ENCODE results near the gene BTBD19. TPM values are rescaled to one million over a fixed set of nuclear protein-coding genes. Genes with fewer than 3 reads are reported as not detected.

Gene BTBD19
- total RNA-seq, 1 experiment from 2014 or later = 15.5 TPM

GRCh38 chr1:44855742-44856141, 47.4 kb downstream of the BTBD19 start:
- intact Hi-C loops (cut with micrococcal nuclease) = no loop called here
- Mint-ChIP-seq H3K9me3 (ENCODE audit: unreplicated experiment) (no peaks in the 10 kb centered on the region), H3K4me3 (ENCODE audit: unreplicated experiment) (no peak overlapping the region), H3K36me3 (ENCODE audit: insufficient read depth, unreplicated experiment) (peaks cover 32% of the 10 kb centered on the region), H3K27me3 (ENCODE audit: insufficient read depth, unreplicated experiment) (no peaks in the 10 kb centered on the region), H3K27ac (ENCODE audit: low read depth, unreplicated experiment) (peak overlapping the region; percentile 32), H3K4me1 (ENCODE audit: insufficient read depth, unreplicated experiment) (no peaks in the 10 kb centered on the region)
- TF ChIP-seq CTCF (IDR thresholded peaks at IDR 0.05; ENCODE audit: unreplicated experiment) = no peak
- ChIA-PET CTCF (interaction anchor here (0.5 to 0.7 kb wide), 2 partner anchors 24 to 56 kb away, joined by 3 to 4 read pairs; partner anchors contain the start of gene PLK3), POLR2A (interaction anchor here (0.6 kb wide), 1 partner anchor 15 kb away, joined by 3 read pairs; no protein-coding TSS in a partner anchor)
- BruUV-seq (replicated peaks) = no TSS peak
- peak; percentile 32 for DNase-seq (ENCODE audit: unreplicated experiment)

GRCh38 chr1:44857446-44857845, 49.1 kb downstream of the BTBD19 start:
- Mint-ChIP-seq H3K4me1 (ENCODE audit: insufficient read depth, unreplicated experiment) (no peaks in the 10 kb centered on the region), H3K27me3 (ENCODE audit: insufficient read depth, unreplicated experiment) (no peaks in the 10 kb centered on the region), H3K4me3 (ENCODE audit: unreplicated experiment) (no peak overlapping the region), H3K27ac (ENCODE audit: low read depth, unreplicated experiment) (no peak overlapping the region), H3K36me3 (ENCODE audit: insufficient read depth, unreplicated experiment) (peaks cover 29% of the 10 kb centered on the region), H3K9me3 (ENCODE audit: unreplicated experiment) (no peaks in the 10 kb centered on the region)
- DNase-seq (ENCODE audit: unreplicated experiment) = no peak
- intact Hi-C loops (cut with micrococcal nuclease) = no loop called here
- ChIA-PET POLR2A (no interaction called here), CTCF (no interaction called here)
- no TSS peak for BruUV-seq (replicated peaks)
- TF ChIP-seq CTCF (IDR thresholded peaks at IDR 0.05; ENCODE audit: unreplicated experiment) = no peak

GRCh38 chr1:44860331-44860730, 52.0 kb downstream of the BTBD19 start:
- no peak overlapping the region for H3K4me3 Mint-ChIP-seq (ENCODE audit: unreplicated experiment)
- DNase-seq (ENCODE audit: unreplicated experiment) = no peak
- H3K36me3 Mint-ChIP-seq (ENCODE audit: insufficient read depth, unreplicated experiment) = peaks cover 27% of the 10 kb centered on the region
- intact Hi-C loops (cut with micrococcal nuclease) = no loop called here
- no peaks in the 10 kb centered on the region for H3K4me1 Mint-ChIP-seq (ENCODE audit: insufficient read depth, unreplicated experiment)
- no TSS peak for BruUV-seq (replicated peaks)
- no peak overlapping the region for H3K27ac Mint-ChIP-seq (ENCODE audit: low read depth, unreplicated experiment)
- H3K9me3 Mint-ChIP-seq (ENCODE audit: unreplicated experiment) = no peaks in the 10 kb centered on the region
- no peak for TF ChIP-seq CTCF (IDR thresholded peaks at IDR 0.05; ENCODE audit: unreplicated experiment)
- H3K27me3 Mint-ChIP-seq (ENCODE audit: insufficient read depth, unreplicated experiment) = no peaks in the 10 kb centered on the region
- ChIA-PET CTCF (interaction anchor here (1.0 kb wide), 1 partner anchor 153 kb away, joined by 4 read pairs; no protein-coding TSS in a partner anchor), POLR2A (interaction anchor here (0.6 to 0.7 kb wide), 3 partner anchors 21 to 49 kb away, joined by 3 read pairs; no protein-coding TSS in a partner anchor)

- H3K9me3 Mint-ChIP-seq (ENCODE audit: unreplicated experiment) = no peaks in the 10 kb centered on the region
- BruUV-seq (replicated peaks) = no TSS peak
Measured at GRCh38 chr1:44860891-44861425, 52.6 kb downstream of the BTBD19 start.

More at GRCh38 chr1:44860891-44861425, 52.6 kb downstream of the BTBD19 start:
- H3K27me3 Mint-ChIP-seq (ENCODE audit: insufficient read depth, unreplicated experiment) = no peaks in the 10 kb centered on the region
- no peak for TF ChIP-seq CTCF (IDR thresholded peaks at IDR 0.05; ENCODE audit: unreplicated experiment)
- H3K4me1 Mint-ChIP-seq (ENCODE audit: insufficient read depth, unreplicated experiment) = no peaks in the 10 kb centered on the region
- H3K36me3 Mint-ChIP-seq (ENCODE audit: insufficient read depth, unreplicated experiment) = peaks cover 24% of the 10 kb centered on the region
- no peak overlapping the region for H3K27ac Mint-ChIP-seq (ENCODE audit: low read depth, unreplicated experiment)
- no peak overlapping the region for H3K4me3 Mint-ChIP-seq (ENCODE audit: unreplicated experiment)
- ChIA-PET CTCF (interaction anchor here (0.5 to 1.0 kb wide), 2 partner anchors 40 to 152 kb away, joined by 3 to 4 read pairs; no protein-coding TSS in a partner anchor), POLR2A (interaction anchor here (0.6 to 1.3 kb wide), 4 partner anchors 22 to 97 kb away, joined by 3 read pairs; no protein-coding TSS in a partner anchor)
- no peak for DNase-seq (ENCODE audit: unreplicated experiment)
- intact Hi-C loops (cut with micrococcal nuclease) = no loop called here
